ENCODE data around the gene NRG2.

The NRG2 gene

GRCh38 chr5:139852696-139853095, 190.4 kb downstream of the NRG2 start:
- DNase-seq: no peak

GRCh38 chr5:139851558-139851957, 191.5 kb downstream of the NRG2 start:
- no peak for DNase-seq

GRCh38 chr5:139850423-139851016, 192.6 kb downstream of the NRG2 start:
- no peak for DNase-seq

GRCh38 chr5:139849942-139850341, 193.2 kb downstream of the NRG2 start:
- DNase-seq: no peak

- DNase-seq: no peak
Measured at GRCh38 chr5:139849501-139849900, 193.6 kb downstream of the NRG2 start.

- no peak for DNase-seq
Measured at GRCh38 chr5:139848508-139849100, 194.5 kb downstream of the NRG2 start.

GRCh38 chr5:139847790-139848507, 195.2 kb downstream of the NRG2 start:
- peak; percentile 69 for DNase-seq

GRCh38 chr5:139847091-139847490, 196.0 kb downstream of the NRG2 start:
- DNase-seq: no peak

- no peak for DNase-seq
Measured at GRCh38 chr5:139845846-139846681, 197.0 kb downstream of the NRG2 start.

- peak; percentile 63 for DNase-seq
Measured at GRCh38 chr5:139844472-139845145, 198.5 kb downstream of the NRG2 start.

GRCh38 chr5:139843991-139844390, 199.1 kb downstream of the NRG2 start:
- DNase-seq: no peak

GRCh38 chr5:139842321-139842720, 200.8 kb downstream of the NRG2 start:
- no peak for DNase-seq

- DNase-seq: no peak
Measured at GRCh38 chr5:139841549-139841948, 201.6 kb downstream of the NRG2 start.

- DNase-seq: no peak
Measured at GRCh38 chr5:139839918-139840317, 203.2 kb downstream of the NRG2 start.

- no peak for DNase-seq
Measured at GRCh38 chr5:139839232-139839815, 203.8 kb downstream of the NRG2 start.

GRCh38 chr5:139838381-139839197, 204.5 kb downstream of the NRG2 start:
- DNase-seq: no peak

GRCh38 chr5:139837711-139838380, 205.3 kb downstream of the NRG2 start:
- no peak for DNase-seq

- no peak for DNase-seq
Measured at GRCh38 chr5:139836469-139837208, 206.5 kb downstream of the NRG2 start.

- DNase-seq: no peak
Measured at GRCh38 chr5:139835656-139836055, 207.4 kb downstream of the NRG2 start.

- DNase-seq: no peak
Measured at GRCh38 chr5:139833525-139833924, 209.6 kb downstream of the NRG2 start.
